Loucy (cell line): ENCODE measurements around the gene PLEKHG5.

Source experiments
- EZH2phosphoT487 ChIP-seq: fragments of 200-600 bp; IDR thresholded peaks from 2 replicates; pipeline ENCODE4 v1.6.1; 2018; ENCODE audit warnings: antibody characterized with exemption, mild to moderate bottlenecking, moderate library complexity, borderline replicate concordance
- TF ChIP-seq, protein P1 (sequence below): fragments of 200-600 bp; sonication (generic); conservative IDR thresholded peaks from 2 replicates; pipeline ENCODE4 v1.5.1; 2014; ENCODE audit warnings: mild to moderate bottlenecking, antibody characterized with exemption, low read length

DNA sequence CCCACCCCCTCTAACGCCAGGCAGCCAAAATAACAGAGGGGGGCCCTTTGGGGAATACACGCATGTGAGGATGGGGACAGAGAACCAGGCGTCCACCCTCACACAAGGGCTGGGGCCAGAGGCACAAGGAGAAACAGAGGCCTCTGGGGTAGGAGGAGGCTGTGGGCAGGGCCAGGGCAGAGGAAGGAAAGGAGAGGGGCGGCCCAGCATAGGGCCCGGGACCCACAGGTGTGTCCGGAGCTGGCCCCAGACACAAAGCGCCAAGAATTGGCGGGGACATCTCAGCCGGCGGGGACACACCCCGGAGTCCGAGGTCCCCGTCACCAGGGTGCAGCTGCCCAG, 6.7 kb downstream of the PLEKHG5 start:
- TF ChIP-seq, protein P1, sequence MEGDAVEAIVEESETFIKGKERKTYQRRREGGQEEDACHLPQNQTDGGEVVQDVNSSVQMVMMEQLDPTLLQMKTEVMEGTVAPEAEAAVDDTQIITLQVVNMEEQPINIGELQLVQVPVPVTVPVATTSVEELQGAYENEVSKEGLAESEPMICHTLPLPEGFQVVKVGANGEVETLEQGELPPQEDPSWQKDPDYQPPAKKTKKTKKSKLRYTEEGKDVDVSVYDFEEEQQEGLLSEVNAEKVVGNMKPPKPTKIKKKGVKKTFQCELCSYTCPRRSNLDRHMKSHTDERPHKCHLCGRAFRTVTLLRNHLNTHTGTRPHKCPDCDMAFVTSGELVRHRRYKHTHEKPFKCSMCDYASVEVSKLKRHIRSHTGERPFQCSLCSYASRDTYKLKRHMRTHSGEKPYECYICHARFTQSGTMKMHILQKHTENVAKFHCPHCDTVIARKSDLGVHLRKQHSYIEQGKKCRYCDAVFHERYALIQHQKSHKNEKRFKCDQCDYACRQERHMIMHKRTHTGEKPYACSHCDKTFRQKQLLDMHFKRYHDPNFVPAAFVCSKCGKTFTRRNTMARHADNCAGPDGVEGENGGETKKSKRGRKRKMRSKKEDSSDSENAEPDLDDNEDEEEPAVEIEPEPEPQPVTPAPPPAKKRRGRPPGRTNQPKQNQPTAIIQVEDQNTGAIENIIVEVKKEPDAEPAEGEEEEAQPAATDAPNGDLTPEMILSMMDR: no peak
- TF ChIP-seq EZH2phosphoT487: no peak
